SK-N-SH (cell line): Measurements from ENCODE around the gene LPA. TPM values are rescaled to one million over a fixed set of nuclear protein-coding genes. Genes with fewer than 3 reads are reported as not detected.

Experiments used
- CTCF ChIA-PET: fragments of 300-600, 350-600 bp; formaldehyde crosslinking; extraction: SDS; loops from one replicate; lab custom pipeline; 2021; lab: Yijun Ruan, JAX
- POLR2A ChIA-PET: fragments of 350-600 bp; sonication (Branson Sonifier 250); formaldehyde crosslinking; extraction: SDS; loops from one replicate; lab custom pipeline; 2020; ENCODE audit warnings: antibody characterized with exemption, inconsistent platforms; lab: Yijun Ruan, JAX
- DNase-seq: peaks from one replicate; pipeline ENCODE4 v3.0.0; 2012
- H2AFZ ChIP-seq: fragments of 200-600 bp; sonication (generic); 2 replicates; pipeline ENCODE4 v1.8.1; 2016; ENCODE audit warnings: antibody characterized with exemption, mild to moderate bottlenecking, low read depth
- H3F3A ChIP-seq: fragments of 200-600 bp; sonication (generic); replicated peaks from 2 replicates; pipeline ENCODE3; 2016; ENCODE audit warnings: antibody characterized with exemption, mild to moderate bottlenecking; ENCODE audit not compliant: insufficient read depth
- H3K27ac ChIP-seq, 2 experiments: fragments of 200-500 bp in 1 of 2; fragments of 200-600 bp in 1 of 2; sonication (Bioruptor generic) in 1 of 2; sonication (generic), shearing (Covaris generic) in 1 of 2; 2 replicates each; pipeline versions ENCODE4 v1.5.1 to v1.6.1; 2014 to 2016; ENCODE audit warnings: low read depth in 2 of 2, inconsistent platforms in 1 of 2, low read length in 1 of 2, mild to moderate bottlenecking in 1 of 2, mixed read lengths in 1 of 2
- H3K27me3 ChIP-seq: fragments of 200-600 bp; sonication (generic), shearing (Covaris generic); 2 replicates; pipeline ENCODE4 v1.6.1; 2016; ENCODE audit warnings: mixed run types; ENCODE audit not compliant: insufficient read depth
- H3K36me3 ChIP-seq, 2 experiments: fragments of 200-500 bp in 1 of 2; fragments of 200-600 bp in 1 of 2; sonication (Bioruptor generic) in 1 of 2; sonication (generic) in 1 of 2; replicated peaks in 1 of 2; 2 replicates each; pipeline versions ENCODE3 to v1.5.1; 2014 to 2016; ENCODE audit warnings: low read length in 1 of 2, mild to moderate bottlenecking in 1 of 2; ENCODE audit not compliant: insufficient read depth in 2 of 2, control insufficient read depth in 1 of 2
- H3K4me1 ChIP-seq, 2 experiments: fragments of 200-500 bp in 1 of 2; fragments of 200-600 bp in 1 of 2; sonication (Bioruptor generic) in 1 of 2; sonication (generic), shearing (Covaris generic) in 1 of 2; 2 replicates each; pipeline versions ENCODE4 v1.5.1 to v1.6.1; 2014 to 2016; ENCODE audit warnings: low read depth in 1 of 2, low read length in 1 of 2, mixed run types in 1 of 2; ENCODE audit not compliant: insufficient read depth in 2 of 2, control insufficient read depth in 1 of 2
- H3K4me2 ChIP-seq: fragments of 200-600 bp; sonication (generic), shearing (Covaris generic); 2 replicates; pipeline ENCODE4 v1.6.1; 2017; ENCODE audit warnings: mixed run types
- H3K4me3 ChIP-seq, 2 experiments: fragments of 200-500 bp in 1 of 2; fragments of 200-600 bp in 1 of 2; sonication (Bioruptor generic) in 1 of 2; sonication (generic), shearing (Covaris generic) in 1 of 2; 2 replicates each; pipeline versions ENCODE4 v1.5.1 to v1.8.1; 2014 to 2016; ENCODE audit warnings: low read depth in 2 of 2, inconsistent platforms in 1 of 2, low read length in 1 of 2, mild to moderate bottlenecking in 1 of 2, mixed read lengths in 1 of 2, moderate library complexity in 1 of 2
- H3K79me2 ChIP-seq: fragments of 200-600 bp; sonication (generic); 2 replicates; pipeline ENCODE4 v1.8.1; 2017; ENCODE audit warnings: mild to moderate bottlenecking; ENCODE audit not compliant: insufficient read depth
- H3K9ac ChIP-seq: fragments of 200-600 bp; sonication (generic); 2 replicates; pipeline ENCODE4 v1.6.1; 2017; ENCODE audit warnings: mixed run types
- H3K9me2 ChIP-seq: fragments of 200-600 bp; sonication (generic); 2 replicates; pipeline ENCODE4 v1.6.1; 2017; ENCODE audit warnings: mixed run types
- H3K9me3 ChIP-seq: fragments of 200-600 bp; sonication (generic); 2 replicates; pipeline ENCODE4 v1.6.1; 2017; ENCODE audit warnings: mixed run types, mild to moderate bottlenecking, moderate library complexity
- H4K20me1 ChIP-seq: fragments of 200-600 bp; sonication (generic); 2 replicates; pipeline ENCODE4 v1.6.1; 2017; ENCODE audit warnings: mild to moderate bottlenecking, mixed run types; ENCODE audit not compliant: insufficient read depth
- CHD2 ChIP-seq: fragments of 150-350 bp; IDR thresholded peaks from 2 replicates; pipeline ENCODE4 v1.6.1; 2018; ENCODE audit warnings: low read length; ENCODE audit not compliant: partially characterized antibody
- ELF1 ChIP-seq: IDR thresholded peaks from 2 replicates; pipeline ENCODE4 v1.4.0; 2012
- FOSL2 ChIP-seq: IDR thresholded peaks from 2 replicates; pipeline ENCODE4 v1.4.0; 2012; ENCODE audit warnings: low read depth, mild to moderate bottlenecking, moderate library complexity, borderline replicate concordance
- FOXM1 ChIP-seq: IDR thresholded peaks from 2 replicates; pipeline ENCODE4 v1.4.0; 2012; ENCODE audit warnings: low read depth, mild to moderate bottlenecking
- GATA2 ChIP-seq: sonication (generic); formaldehyde crosslinking; IDR thresholded peaks from 2 replicates; pipeline ENCODE4 v1.5.0; 2020; ENCODE audit warnings: mild to moderate bottlenecking, missing genetic modification reagents
- JUND ChIP-seq: IDR thresholded peaks from 2 replicates; pipeline ENCODE4 v1.4.0; 2012
- NRF1 ChIP-seq: IDR thresholded peaks from 2 replicates; pipeline ENCODE4 v1.6.1; 2012; ENCODE audit warnings: low read depth, mild to moderate bottlenecking, low read length
- RCOR1 ChIP-seq: fragments of 150-350 bp; IDR thresholded peaks from 2 replicates; pipeline ENCODE4 v1.6.1; 2017; ENCODE audit warnings: antibody characterized with exemption, low read length
- SMC3 ChIP-seq: IDR thresholded peaks from 2 replicates; pipeline ENCODE4 v1.6.1; 2012; ENCODE audit warnings: low read depth, low read length, improper control_type of control experiment
- WGBS: methylation state at CpG from one replicate; pipeline ENCODE4 v1.1.6; 2017; ENCODE audit warnings: low lambda C conversion rate; 5-methylcytosine and 5-hydroxymethylcytosine counted together
- polyA plus RNA-seq, 3 experiments: library from polyadenylated mRNA; depleted of rRNA; stranded (reverse); fragments of >200 nt; gene quantifications; 2 replicates each; pipeline ENCODE4 v1.2.3, GENCODE V29; 2012
- TF ChIP-seq, protein P1 (sequence below): IDR thresholded peaks from 2 replicates; pipeline ENCODE4 v1.4.0; 2012; ENCODE audit warnings: low read depth, borderline replicate concordance
- TF ChIP-seq, protein P2 (sequence below): IDR thresholded peaks from 2 replicates; pipeline ENCODE4 v1.4.0; 2012; ENCODE audit warnings: low read depth
- TF ChIP-seq, protein P3 (sequence below): IDR thresholded peaks from 2 replicates; pipeline ENCODE4 v1.6.1; 2012; ENCODE audit warnings: mild to moderate bottlenecking, low read depth, low read length, moderate library complexity
- TF ChIP-seq, protein P4 (sequence below): IDR thresholded peaks from 2 replicates; pipeline ENCODE4; 2012
- TF ChIP-seq, protein P5 (sequence below): fragments of 200-600 bp; sonication (generic); IDR thresholded peaks from 2 replicates; pipeline ENCODE4 v1.6.1; 2017; ENCODE audit warnings: antibody characterized with exemption, mild to moderate bottlenecking, moderate library complexity

The LPA gene
- polyA plus RNA-seq, 1 of the 3 experiments (the other 2 are of a cell fraction) = not detected

DNA sequence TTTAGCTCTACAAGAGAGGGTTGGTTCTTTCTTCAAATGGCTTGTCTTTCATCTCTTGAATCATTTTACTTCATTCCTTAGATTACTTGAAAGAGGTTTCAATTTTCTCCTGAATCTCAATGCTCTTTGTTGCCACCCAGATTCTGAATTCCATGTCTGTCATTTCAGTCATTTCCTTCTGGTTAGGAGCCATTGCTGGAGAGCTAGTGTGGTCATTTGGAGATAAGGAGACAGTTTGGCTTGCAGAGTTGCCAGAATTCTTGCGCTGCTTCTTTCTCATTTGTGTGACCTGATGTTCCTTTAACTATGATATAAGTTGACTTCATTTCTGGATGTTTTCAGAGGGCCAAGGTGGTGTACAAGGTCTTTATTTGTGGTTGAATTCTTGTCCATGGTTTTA is 158.1 kb downstream of the LPA start:
- no peaks in the 10 kb centered on the region for H3K27me3 ChIP-seq
- 17% methylated on average over 1 of the region's 1 CpG for WGBS
- no peaks in the 10 kb centered on the region for H3K36me3 ChIP-seq
- no peak overlapping the region for H3K9ac ChIP-seq
- no peak for DNase-seq
- POLR2A ChIA-PET = no interaction called here
- CTCF ChIA-PET = interaction anchor here (2.2 kb wide), 1 partner anchor 14 kb away, joined by 7 read pairs; no protein-coding TSS in a partner anchor
- no peaks in the 10 kb centered on the region for H3F3A ChIP-seq
- no peak overlapping the region for H3K4me3 ChIP-seq
- H2AFZ ChIP-seq = no peak overlapping the region
- H3K9me3 ChIP-seq = no peaks in the 10 kb centered on the region
- H3K4me1 ChIP-seq = no peaks in the 10 kb centered on the region
- no peak overlapping the region for H3K27ac ChIP-seq
- no peaks in the 10 kb centered on the region for H4K20me1 ChIP-seq
- no peak overlapping the region for H3K4me2 ChIP-seq
- no peaks in the 10 kb centered on the region for H3K9me2 ChIP-seq
- no peaks in the 10 kb centered on the region for H3K79me2 ChIP-seq
- TF ChIP-seq FOXM1 (no peak), GATA2 (no peak), CHD2 (no peak), FOSL2 (no peak), RCOR1 (no peak), NRF1 (no peak), JUND (no peak), SMC3 (no peak), ELF1 (no peak)
- TF ChIP-seq, protein P1, sequence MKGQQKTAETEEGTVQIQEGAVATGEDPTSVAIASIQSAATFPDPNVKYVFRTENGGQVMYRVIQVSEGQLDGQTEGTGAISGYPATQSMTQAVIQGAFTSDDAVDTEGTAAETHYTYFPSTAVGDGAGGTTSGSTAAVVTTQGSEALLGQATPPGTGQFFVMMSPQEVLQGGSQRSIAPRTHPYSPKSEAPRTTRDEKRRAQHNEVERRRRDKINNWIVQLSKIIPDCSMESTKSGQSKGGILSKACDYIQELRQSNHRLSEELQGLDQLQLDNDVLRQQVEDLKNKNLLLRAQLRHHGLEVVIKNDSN = no peak
- TF ChIP-seq, protein P2, sequence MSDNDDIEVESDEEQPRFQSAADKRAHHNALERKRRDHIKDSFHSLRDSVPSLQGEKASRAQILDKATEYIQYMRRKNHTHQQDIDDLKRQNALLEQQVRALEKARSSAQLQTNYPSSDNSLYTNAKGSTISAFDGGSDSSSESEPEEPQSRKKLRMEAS = no peak
- TF ChIP-seq, protein P3, sequence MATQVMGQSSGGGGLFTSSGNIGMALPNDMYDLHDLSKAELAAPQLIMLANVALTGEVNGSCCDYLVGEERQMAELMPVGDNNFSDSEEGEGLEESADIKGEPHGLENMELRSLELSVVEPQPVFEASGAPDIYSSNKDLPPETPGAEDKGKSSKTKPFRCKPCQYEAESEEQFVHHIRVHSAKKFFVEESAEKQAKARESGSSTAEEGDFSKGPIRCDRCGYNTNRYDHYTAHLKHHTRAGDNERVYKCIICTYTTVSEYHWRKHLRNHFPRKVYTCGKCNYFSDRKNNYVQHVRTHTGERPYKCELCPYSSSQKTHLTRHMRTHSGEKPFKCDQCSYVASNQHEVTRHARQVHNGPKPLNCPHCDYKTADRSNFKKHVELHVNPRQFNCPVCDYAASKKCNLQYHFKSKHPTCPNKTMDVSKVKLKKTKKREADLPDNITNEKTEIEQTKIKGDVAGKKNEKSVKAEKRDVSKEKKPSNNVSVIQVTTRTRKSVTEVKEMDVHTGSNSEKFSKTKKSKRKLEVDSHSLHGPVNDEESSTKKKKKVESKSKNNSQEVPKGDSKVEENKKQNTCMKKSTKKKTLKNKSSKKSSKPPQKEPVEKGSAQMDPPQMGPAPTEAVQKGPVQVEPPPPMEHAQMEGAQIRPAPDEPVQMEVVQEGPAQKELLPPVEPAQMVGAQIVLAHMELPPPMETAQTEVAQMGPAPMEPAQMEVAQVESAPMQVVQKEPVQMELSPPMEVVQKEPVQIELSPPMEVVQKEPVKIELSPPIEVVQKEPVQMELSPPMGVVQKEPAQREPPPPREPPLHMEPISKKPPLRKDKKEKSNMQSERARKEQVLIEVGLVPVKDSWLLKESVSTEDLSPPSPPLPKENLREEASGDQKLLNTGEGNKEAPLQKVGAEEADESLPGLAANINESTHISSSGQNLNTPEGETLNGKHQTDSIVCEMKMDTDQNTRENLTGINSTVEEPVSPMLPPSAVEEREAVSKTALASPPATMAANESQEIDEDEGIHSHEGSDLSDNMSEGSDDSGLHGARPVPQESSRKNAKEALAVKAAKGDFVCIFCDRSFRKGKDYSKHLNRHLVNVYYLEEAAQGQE = no peak
- TF ChIP-seq, protein P4, sequence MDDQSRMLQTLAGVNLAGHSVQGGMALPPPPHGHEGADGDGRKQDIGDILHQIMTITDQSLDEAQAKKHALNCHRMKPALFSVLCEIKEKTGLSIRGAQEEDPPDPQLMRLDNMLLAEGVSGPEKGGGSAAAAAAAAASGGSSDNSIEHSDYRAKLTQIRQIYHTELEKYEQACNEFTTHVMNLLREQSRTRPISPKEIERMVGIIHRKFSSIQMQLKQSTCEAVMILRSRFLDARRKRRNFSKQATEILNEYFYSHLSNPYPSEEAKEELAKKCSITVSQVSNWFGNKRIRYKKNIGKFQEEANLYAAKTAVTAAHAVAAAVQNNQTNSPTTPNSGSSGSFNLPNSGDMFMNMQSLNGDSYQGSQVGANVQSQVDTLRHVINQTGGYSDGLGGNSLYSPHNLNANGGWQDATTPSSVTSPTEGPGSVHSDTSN = no peak
- TF ChIP-seq, protein P5, sequence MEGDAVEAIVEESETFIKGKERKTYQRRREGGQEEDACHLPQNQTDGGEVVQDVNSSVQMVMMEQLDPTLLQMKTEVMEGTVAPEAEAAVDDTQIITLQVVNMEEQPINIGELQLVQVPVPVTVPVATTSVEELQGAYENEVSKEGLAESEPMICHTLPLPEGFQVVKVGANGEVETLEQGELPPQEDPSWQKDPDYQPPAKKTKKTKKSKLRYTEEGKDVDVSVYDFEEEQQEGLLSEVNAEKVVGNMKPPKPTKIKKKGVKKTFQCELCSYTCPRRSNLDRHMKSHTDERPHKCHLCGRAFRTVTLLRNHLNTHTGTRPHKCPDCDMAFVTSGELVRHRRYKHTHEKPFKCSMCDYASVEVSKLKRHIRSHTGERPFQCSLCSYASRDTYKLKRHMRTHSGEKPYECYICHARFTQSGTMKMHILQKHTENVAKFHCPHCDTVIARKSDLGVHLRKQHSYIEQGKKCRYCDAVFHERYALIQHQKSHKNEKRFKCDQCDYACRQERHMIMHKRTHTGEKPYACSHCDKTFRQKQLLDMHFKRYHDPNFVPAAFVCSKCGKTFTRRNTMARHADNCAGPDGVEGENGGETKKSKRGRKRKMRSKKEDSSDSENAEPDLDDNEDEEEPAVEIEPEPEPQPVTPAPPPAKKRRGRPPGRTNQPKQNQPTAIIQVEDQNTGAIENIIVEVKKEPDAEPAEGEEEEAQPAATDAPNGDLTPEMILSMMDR = no peak
- TF ChIP-seq, all 33 proteins: peak for 0
